ENCODE results near the gene NOL4. TPM values are rescaled to one million over a fixed set of nuclear protein-coding genes. Genes with fewer than 3 reads are reported as not detected.

NOL4 gene
- total and polyA plus RNA-seq, 2 of the 8 experiments (the other 6 are each of a cell fraction or from before 2014, with no cell fraction given) = 0.18 to 2.6 TPM

DNA sequence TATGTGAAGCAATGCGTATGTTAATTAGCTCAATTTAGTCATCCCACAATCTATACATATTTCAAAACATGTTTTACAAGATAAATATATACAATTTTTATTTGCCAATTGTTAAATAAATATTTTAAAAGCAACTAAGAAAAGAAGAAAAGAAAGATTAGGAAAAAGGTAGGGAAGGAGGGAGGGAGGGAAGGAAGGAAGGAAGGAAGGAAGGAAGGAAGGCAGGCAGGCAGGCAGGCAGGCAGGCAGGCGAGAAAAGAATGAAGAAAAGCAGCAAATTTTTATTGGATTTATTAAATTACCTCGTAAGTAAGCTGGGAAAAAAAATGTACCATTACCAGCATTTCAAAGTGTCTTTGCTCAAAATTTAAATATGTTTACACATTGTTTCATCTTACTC, 30.5 kb downstream of the NOL4 start:
- no peak overlapping the region for H2BK5ac ChIP-seq (ENCODE audit: low read depth, low read length)
- no peak overlapping the region for H3K9ac ChIP-seq (replicated peaks in 1 of 4; ENCODE audit: extremely low read depth in 1 of 4, low read depth in 3 of 4, low read length in 3 of 4)
- no peak for DNase-seq (ENCODE audit: low read depth in 1 of 2, low spot score in 2 of 2)
- FAIRE-seq = no peak
- H2AFZ ChIP-seq (ENCODE audit: low read length) = no peak overlapping the region
- no peak overlapping the region for H2AK5ac ChIP-seq (ENCODE audit: low read depth, low read length)
- ChIA-PET POLR2A (ENCODE audit: partially characterized antibody) (no interaction called here), CTCF (ENCODE audit: partially characterized antibody) (interaction anchor here (1.2 to 1.4 kb wide), 3 partner anchors 9 to 129 kb away, joined by 4 to 7 read pairs (median 4); partner anchors contain the start of gene NOL4)
- no peak overlapping the region for H4K91ac ChIP-seq (replicated peaks; ENCODE audit: insufficient read length, low read length)
- no peaks in the 10 kb centered on the region for H3K79me1 ChIP-seq (ENCODE audit: low read depth, low read length)
- no peaks in the 10 kb centered on the region for H3K36me3 ChIP-seq (ENCODE audit: control insufficient read depth in 2 of 4, insufficient read depth in 4 of 4, low read length in 3 of 4)
- H2BK15ac ChIP-seq (ENCODE audit: low read length) = no peak overlapping the region
- 0 out of 7 replicates have a peak, but pooled peaks cover 0 to 3% (median 0%) of the 10 kb centered on the region in 4 experiments for H3K4me1 ChIP-seq (replicated peaks in 1 of 4; ENCODE audit: control insufficient read depth in 3 of 4, insufficient read depth in 4 of 4, low read length in 3 of 4)
- no peak overlapping the region for H3K18ac ChIP-seq (ENCODE audit: extremely low read depth, low read length)
- no peak overlapping the region for H2BK20ac ChIP-seq (ENCODE audit: low read length)
- H2BK12ac ChIP-seq (ENCODE audit: low read depth, low read length) = no peak overlapping the region
- no peak overlapping the region for H3K14ac ChIP-seq (ENCODE audit: insufficient read length)
- no peaks in the 10 kb centered on the region for H3K79me2 ChIP-seq (ENCODE audit: control insufficient read depth in 1 of 2, insufficient read depth in 2 of 2, low read length in 2 of 2)
- no peaks in the 10 kb centered on the region for H3K9me3 ChIP-seq (ENCODE audit: insufficient read depth in 2 of 2, low read depth in 1 of 2, low read length in 1 of 2)
- no peak overlapping the region for H4K5ac ChIP-seq (ENCODE audit: insufficient read length, low read depth, low read length)
- H4K20me1 ChIP-seq (replicated peaks in 1 of 2; ENCODE audit: control insufficient read depth in 1 of 2, insufficient read depth in 2 of 2, low read length in 2 of 2) = peaks cover 0 to 3% of the 10 kb centered on the region in 2 experiments
- no peak overlapping the region for H3K56ac ChIP-seq (replicated peaks; ENCODE audit: insufficient read length, low read depth, low read length)
- H3K4me2 ChIP-seq (ENCODE audit: insufficient read depth in 1 of 2, low read depth in 2 of 2, low read length in 2 of 2) = no peak overlapping the region
- no peak overlapping the region for H3K27ac ChIP-seq (ENCODE audit: low read depth, low read length)
- 91% methylated on average over 3 of the region's 3 CpGs; no CpG with 5 or more reads in 1 of the 2 experiments for WGBS, 2 experiments (ENCODE audit: extremely low coverage in 1 of 2, insufficient coverage in 1 of 2, insufficient read length in 1 of 2, insufficient replicate concordance in 2 of 2, low coverage in 1 of 2, low lambda C conversion rate in 2 of 2, missing lambda C conversion rate in 1 of 2)
- no peaks in the 10 kb centered on the region for H3K27me3 ChIP-seq (replicated peaks in 1 of 4; ENCODE audit: control insufficient read depth in 3 of 4, extremely low read depth in 1 of 4, insufficient read depth in 3 of 4, low read length in 3 of 4)
- H3K23me2 ChIP-seq (ENCODE audit: low read depth, low read length) = no peaks in the 10 kb centered on the region
- no peak overlapping the region for H2BK120ac ChIP-seq (replicated peaks; ENCODE audit: low read depth, low read length)
- no peak overlapping the region for H3K4ac ChIP-seq (replicated peaks; ENCODE audit: insufficient read length, low read depth, low read length)
- H3K23ac ChIP-seq (ENCODE audit: insufficient read length) = no peak overlapping the region
- H3K4me3 ChIP-seq (ENCODE audit: extremely low read depth in 1 of 4, insufficient read depth in 2 of 4, low read depth in 3 of 4, low read length in 4 of 4) = no peak overlapping the region
- no peak overlapping the region for H4K8ac ChIP-seq (ENCODE audit: extremely low read depth, insufficient read depth, low read length)
- no peak for TF ChIP-seq TAF1 (IDR thresholded peaks at IDR 0.05; ENCODE audit: low read depth, low read length)
- no peak for TF ChIP-seq YY1 (IDR thresholded peaks at IDR 0.05; ENCODE audit: low read depth, low read length)
- TF ChIP-seq GABPA (IDR thresholded peaks at IDR 0.05; ENCODE audit: borderline replicate concordance, insufficient read depth, low read length) = no peak
- TF ChIP-seq JUND (IDR thresholded peaks at IDR 0.05; ENCODE audit: low read length) = no peak
- TF ChIP-seq KDM4A (IDR thresholded peaks at IDR 0.05; ENCODE audit: low read depth, low read length, severe bottlenecking) = no peak
- TF ChIP-seq NRF1 (IDR thresholded peaks at IDR 0.05; ENCODE audit: low read depth, low read length) = no peak
- TF ChIP-seq SP1 (IDR thresholded peaks at IDR 0.05; ENCODE audit: low read depth, low read length) = no peak
- TF ChIP-seq EP300 (IDR thresholded peaks at IDR 0.05; ENCODE audit: borderline replicate concordance in 1 of 2, low read depth in 2 of 2, low read length in 2 of 2) = no peak
- TF ChIP-seq NANOG (IDR thresholded peaks at IDR 0.05; ENCODE audit: insufficient read depth, low read depth, low read length, poor library complexity, severe bottlenecking) = no peak
- TF ChIP-seq CBX8 (IDR thresholded peaks at IDR 0.05; ENCODE audit: borderline replicate concordance, low read depth, low read length) = no peak
- TF ChIP-seq TBP (IDR thresholded peaks at IDR 0.05; ENCODE audit: low read depth, low read length) = no peak
- TF ChIP-seq RBBP5 (IDR thresholded peaks at IDR 0.05; ENCODE audit: borderline replicate concordance, low read depth, low read length) = no peak
- TF ChIP-seq SRF (IDR thresholded peaks at IDR 0.05; ENCODE audit: low read depth, low read length) = no peak
- no peak for TF ChIP-seq TAF7 (optimal IDR thresholded peaks at IDR 0.05; ENCODE audit: borderline replicate concordance, low read depth, low read length)
- TF ChIP-seq KDM5A (IDR thresholded peaks at IDR 0.05; ENCODE audit: low read length) = no peak
